HCT116 (cell line): ENCODE data around the gene VWA1. TPM values are rescaled to one million over a fixed set of nuclear protein-coding genes. Genes with fewer than 3 reads are reported as not detected.

Experiments
- ATAC-seq: fragments of 200-7000 bp; cut with Tn5 transposase; 2 replicates; pipeline ENCODE4 v1.9.1; 2020; ENCODE audit warnings: mild to moderate bottlenecking, moderate library complexity
- BruUV-seq: library from RNA; stranded (reverse); fragments of 400-500 nt; replicated peaks from 2 replicates; lab custom pipeline; 2021; lab: Mats Ljungman, UMichigan
- CTCF ChIA-PET: fragments of 300-600 bp; sonication (Branson Sonifier 250); formaldehyde crosslinking; loops from one replicate; lab custom pipeline; 2021; ENCODE audit warnings: antibody characterized with exemption; lab: Charles Lee
- POLR2A ChIA-PET: fragments of 300-600, 350-600 bp; sonication (Branson Sonifier 250); formaldehyde crosslinking; loops from one replicate; lab custom pipeline; 2021; ENCODE audit warnings: antibody characterized with exemption; lab: Charles Lee
- RAD21 ChIA-PET, 2 experiments: fragments of 300-600 bp; sonication (Branson Sonifier 250); formaldehyde crosslinking; loops; one replicate each; lab custom pipeline; 2023; ENCODE audit warnings: low total read pairs in 2 of 2; ENCODE audit not compliant: uncharacterized antibody in 2 of 2, unreplicated experiment in 2 of 2, low non-redundant PET in 1 of 2; lab: Charles Lee
- DNase-seq: peaks from one replicate; pipeline ENCODE4 v3.0.0-alpha.2; 2010; ENCODE audit warnings: low read depth, low spot score
- H2AFZ ChIP-seq: fragments of 200-600 bp; shearing (Covaris generic), sonication (generic); 2 replicates; pipeline ENCODE4 v1.6.1; 2017; ENCODE audit warnings: low read depth, mixed run types, mixed read lengths, antibody characterized with exemption, low read length; ENCODE audit not compliant: poor library complexity, severe bottlenecking
- H3K27ac ChIP-seq: 2 replicates; pipeline ENCODE4 v1.5.1; 2012; ENCODE audit warnings: low read depth, low read length
- H3K27me3 ChIP-seq: fragments of 200-600 bp; sonication (generic); 2 replicates; pipeline ENCODE4 v1.6.1; 2016; ENCODE audit warnings: mixed run types, low read length, mixed read lengths; ENCODE audit not compliant: insufficient read depth
- H3K36me3 ChIP-seq, 2 experiments: fragments of 200-500 bp in 1 of 2; fragments of 200-600 bp in 1 of 2; sonication (Bioruptor generic) in 1 of 2; sonication (generic) in 1 of 2; 2 replicates each; pipeline versions ENCODE4 v1.5.1 to v1.6.1; 2014 to 2016; ENCODE audit warnings: low read length in 2 of 2, inconsistent platforms in 1 of 2, mixed read lengths in 1 of 2, mixed run types in 1 of 2; ENCODE audit not compliant: insufficient read depth in 2 of 2, control insufficient read depth in 1 of 2
- H3K4me1 ChIP-seq, 2 experiments: fragments of 200-600 bp in 1 of 2; sonication (generic) in 1 of 2; 2 replicates each; pipeline versions ENCODE4 v1.5.1 to v1.6.1; 2012 to 2017; ENCODE audit warnings: low read length in 2 of 2, inconsistent platforms in 1 of 2, mild to moderate bottlenecking in 1 of 2, mixed read lengths in 1 of 2, mixed run types in 1 of 2, moderate library complexity in 1 of 2; ENCODE audit not compliant: insufficient read depth in 2 of 2, control insufficient read depth in 1 of 2
- H3K4me2 ChIP-seq: fragments of 200-600 bp; sonication (generic); 2 replicates; pipeline ENCODE4 v1.6.1; 2017; ENCODE audit warnings: mixed run types, low read length, mixed read lengths
- H3K4me3 ChIP-seq, 2 experiments: fragments of 200-600 bp in 1 of 2; sonication (generic) in 1 of 2; replicated peaks in 1 of 2; 2 replicates each; pipeline ENCODE4 v1.5.1; 2011 to 2016; ENCODE audit warnings: low read length in 2 of 2, control low read depth in 1 of 2, low read depth in 1 of 2, mild to moderate bottlenecking in 1 of 2, mixed read lengths in 1 of 2, mixed run types in 1 of 2
- H3K79me2 ChIP-seq: fragments of 200-600 bp; sonication (generic); 2 replicates; pipeline ENCODE4 v1.6.1; 2017; ENCODE audit warnings: mild to moderate bottlenecking, mixed run types, low read length, moderate library complexity, mixed read lengths; ENCODE audit not compliant: insufficient read depth
- H3K9ac ChIP-seq: fragments of 200-600 bp; sonication (generic); 2 replicates; pipeline ENCODE4 v1.6.1; 2016; ENCODE audit warnings: low read length, mixed read lengths
- H3K9me2 ChIP-seq: fragments of 200-600 bp; sonication (generic), shearing (Covaris generic); 2 replicates; pipeline ENCODE4 v1.6.1; 2017; ENCODE audit warnings: mixed run types, mild to moderate bottlenecking, moderate library complexity; ENCODE audit not compliant: insufficient read depth
- H3K9me3 ChIP-seq, 2 experiments: fragments of 200-500 bp in 1 of 2; fragments of 200-600 bp in 1 of 2; sonication (Bioruptor generic) in 1 of 2; sonication (generic) in 1 of 2; 2 replicates each; pipeline ENCODE4 v1.6.1; 2014 to 2017; ENCODE audit warnings: low read length in 2 of 2, mixed read lengths in 2 of 2, inconsistent platforms in 1 of 2, low read depth in 1 of 2, mild to moderate bottlenecking in 1 of 2, mixed run types in 1 of 2, moderate library complexity in 1 of 2; ENCODE audit not compliant: control insufficient read depth in 1 of 2, insufficient read depth in 1 of 2
- H4K20me1 ChIP-seq: fragments of 200-600 bp; sonication (generic), shearing (Covaris generic); 2 replicates; pipeline ENCODE4 v1.6.1; 2017; ENCODE audit warnings: mixed run types, mild to moderate bottlenecking, moderate library complexity; ENCODE audit not compliant: insufficient read depth
- EZH2 ChIP-seq: fragments of 200-600 bp; sonication (generic); IDR thresholded peaks from 2 replicates; pipeline ENCODE4 v1.6.1; 2017; ENCODE audit warnings: antibody characterized with exemption, mixed run types
- EZH2phosphoT487 ChIP-seq: fragments of 200-600 bp; IDR thresholded peaks from 2 replicates; pipeline ENCODE4 v1.6.1; 2018; ENCODE audit warnings: antibody characterized with exemption, borderline replicate concordance
- JUND ChIP-seq: IDR thresholded peaks from 2 replicates; pipeline ENCODE4 v1.6.1; 2012
- MAX ChIP-seq: IDR thresholded peaks from 2 replicates; pipeline ENCODE4 v1.6.1; 2012
- POLR2A ChIP-seq: IDR thresholded peaks from 2 replicates; pipeline ENCODE4 v1.7.0; 2011; ENCODE audit warnings: borderline replicate concordance; ENCODE audit not compliant: insufficient read depth, insufficient read length; ENCODE audit errors: extremely low read depth
- RAD21 ChIP-seq: IDR thresholded peaks from 2 replicates; pipeline ENCODE4 v1.6.1; 2012; ENCODE audit warnings: low read depth, mild to moderate bottlenecking
- SP1 ChIP-seq: IDR thresholded peaks from 2 replicates; pipeline ENCODE4 v1.6.1; 2012; ENCODE audit warnings: low read depth
- TCF7L2 ChIP-seq: IDR thresholded peaks from 2 replicates; pipeline ENCODE4 v1.7.0; 2011; ENCODE audit warnings: borderline replicate concordance, inconsistent platforms; ENCODE audit not compliant: insufficient read depth, insufficient read length; ENCODE audit errors: extremely low read depth
- intact Hi-C: fragments of 100-400 bp; cut with micrococcal nuclease; formaldehyde crosslinking; loops from 2 replicates; pipeline ENCODE4 v1.10.0; 2022
- total RNA-seq: library from RNA; stranded (reverse); gene quantifications from one replicate; pipeline ENCODE4 v1.2.1, GENCODE V29; 2021; ENCODE audit not compliant: unreplicated experiment
- TF ChIP-seq, protein P1 (sequence below), 3 experiments: fragments of 200-600 bp in 1 of 3; sonication (generic) in 1 of 3; IDR thresholded peaks in 2 of 3; conservative IDR thresholded peaks in 1 of 3; 2 replicates each; pipeline ENCODE4 v1.5.1; 2012 to 2017; ENCODE audit warnings: low read depth in 2 of 3, low read length in 2 of 3, antibody characterized with exemption in 1 of 3, borderline replicate concordance in 1 of 3, control low read depth in 1 of 3, mild to moderate bottlenecking in 1 of 3, mixed read lengths in 1 of 3, mixed run types in 1 of 3, moderate library complexity in 1 of 3; ENCODE audit not compliant: insufficient read depth in 1 of 3

VWA1 gene
- total RNA-seq, 1 experiment from 2014 or later: 50.6 TPM

GRCh38 chr1:1426496-1427105 lies 8.9 kb upstream of the VWA1 start:
- Histone ChIP-seq H4K20me1 (no peaks in the 10 kb centered on the region), H3K4me2 (no peak overlapping the region), H3K4me1 (peaks cover 28 to 55% of the 10 kb centered on the region in 2 experiments), H3K79me2 (no peaks in the 10 kb centered on the region), H3K9ac (no peak overlapping the region), H2AFZ (no peak overlapping the region), H3K27me3 (no peaks in the 10 kb centered on the region), H3K36me3 (no peaks in the 10 kb centered on the region), H3K27ac (no peak overlapping the region), H3K4me3 (no peak overlapping the region), H3K9me2 (no peaks in the 10 kb centered on the region), H3K9me3 (no peaks in the 10 kb centered on the region)
- ATAC-seq: no peak
- TF ChIP-seq JUND: no peak
- no peak for TF ChIP-seq POLR2A
- intact Hi-C loops: no loop called here
- no TSS peak for BruUV-seq
- RAD21 ChIA-PET: no interaction called here
- CTCF ChIA-PET: no interaction called here
- POLR2A ChIA-PET: no interaction called here
- DNase-seq: no peak

GRCh38 chr1:1427106-1427819 lies 8.2 kb upstream of the VWA1 start:
- Histone ChIP-seq H3K27me3 (no peaks in the 10 kb centered on the region), H3K4me1 (peaks cover 33 to 56% of the 10 kb centered on the region in 2 experiments), H3K79me2 (no peaks in the 10 kb centered on the region), H3K4me3 (no peak overlapping the region), H3K9ac (no peak overlapping the region), H3K4me2 (no peak overlapping the region), H4K20me1 (no peaks in the 10 kb centered on the region), H3K36me3 (no peaks in the 10 kb centered on the region), H3K27ac (no peak overlapping the region), H2AFZ (no peak overlapping the region), H3K9me2 (no peaks in the 10 kb centered on the region), H3K9me3 (no peaks in the 10 kb centered on the region)
- CTCF ChIA-PET: no interaction called here
- RAD21 ChIA-PET: no interaction called here
- no peak for ATAC-seq
- intact Hi-C loops: no loop called here
- DNase-seq: no peak
- POLR2A ChIA-PET: no interaction called here
- no TSS peak for BruUV-seq
- TF ChIP-seq SP1 (no peak), RAD21 (no peak), EZH2phosphoT487 (no peak), TCF7L2 (no peak), EZH2 (no peak), MAX (no peak)
- TF ChIP-seq, protein P1, sequence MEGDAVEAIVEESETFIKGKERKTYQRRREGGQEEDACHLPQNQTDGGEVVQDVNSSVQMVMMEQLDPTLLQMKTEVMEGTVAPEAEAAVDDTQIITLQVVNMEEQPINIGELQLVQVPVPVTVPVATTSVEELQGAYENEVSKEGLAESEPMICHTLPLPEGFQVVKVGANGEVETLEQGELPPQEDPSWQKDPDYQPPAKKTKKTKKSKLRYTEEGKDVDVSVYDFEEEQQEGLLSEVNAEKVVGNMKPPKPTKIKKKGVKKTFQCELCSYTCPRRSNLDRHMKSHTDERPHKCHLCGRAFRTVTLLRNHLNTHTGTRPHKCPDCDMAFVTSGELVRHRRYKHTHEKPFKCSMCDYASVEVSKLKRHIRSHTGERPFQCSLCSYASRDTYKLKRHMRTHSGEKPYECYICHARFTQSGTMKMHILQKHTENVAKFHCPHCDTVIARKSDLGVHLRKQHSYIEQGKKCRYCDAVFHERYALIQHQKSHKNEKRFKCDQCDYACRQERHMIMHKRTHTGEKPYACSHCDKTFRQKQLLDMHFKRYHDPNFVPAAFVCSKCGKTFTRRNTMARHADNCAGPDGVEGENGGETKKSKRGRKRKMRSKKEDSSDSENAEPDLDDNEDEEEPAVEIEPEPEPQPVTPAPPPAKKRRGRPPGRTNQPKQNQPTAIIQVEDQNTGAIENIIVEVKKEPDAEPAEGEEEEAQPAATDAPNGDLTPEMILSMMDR (IDR thresholded peaks at IDR 0.05 in 2 of 3, conservative IDR thresholded peaks at IDR 0.05 in 1 of 3; ENCODE audit: borderline replicate concordance in 1 of 3, insufficient read depth in 1 of 3, low read depth in 2 of 3, low read length in 2 of 3): no peak
